ENCODE measurements around the gene VPS37B.
"Not testable (repeated sequence)": the region's sequence is repeated elsewhere in the genome, so short reads cannot be mapped to it uniquely, and the experiment has no call there.

VPS37B gene

GRCh38 chr12:122880155-122880667 is 15.7 kb downstream of the VPS37B start:
- peak; percentile 32 for DNase-seq

GRCh38 chr12:122878780-122879612 is 16.9 kb downstream of the VPS37B start:
- DNase-seq = no peak

- DNase-seq = no peak
Measured at GRCh38 chr12:122876731-122877130, 19.2 kb downstream of the VPS37B start.

- DNase-seq = not testable (repeated sequence)
Measured at GRCh38 chr12:122876281-122876680, 19.6 kb downstream of the VPS37B start.

GRCh38 chr12:122875590-122876220 is 20.2 kb downstream of the VPS37B start:
- no peak for DNase-seq

- DNase-seq = no peak
Measured at GRCh38 chr12:122874081-122874480, 21.8 kb downstream of the VPS37B start.

- DNase-seq = no peak
Measured at GRCh38 chr12:122873540-122873939, 22.4 kb downstream of the VPS37B start.

- DNase-seq = peak; percentile 30
Measured at GRCh38 chr12:122872815-122873361, 23.0 kb downstream of the VPS37B start.

- peak; percentile 91 for DNase-seq
Measured at GRCh38 chr12:122871851-122872780, 23.8 kb downstream of the VPS37B start.

- DNase-seq = peak; percentile 34
Measured at GRCh38 chr12:122870867-122871664, 24.9 kb downstream of the VPS37B start.

GRCh38 chr12:122870163-122870842 is 25.6 kb downstream of the VPS37B start:
- no peak for DNase-seq

GRCh38 chr12:122869207-122869973 is 26.5 kb downstream of the VPS37B start:
- no peak for DNase-seq

GRCh38 chr12:122868471-122869177 is 27.3 kb downstream of the VPS37B start:
- DNase-seq = no peak

- no peak for DNase-seq
Measured at GRCh38 chr12:122867691-122868461, 28.0 kb downstream of the VPS37B start.

GRCh38 chr12:122866950-122867607 is 28.8 kb downstream of the VPS37B start:
- DNase-seq = no peak

GRCh38 chr12:122866379-122866778 is 29.5 kb downstream of the VPS37B start:
- DNase-seq = no peak

- no peak for DNase-seq
Measured at GRCh38 chr12:122865268-122866231, 30.4 kb downstream of the VPS37B start.

Data from NCI-H2029 (cell line).